Measurements from ENCODE around the gene GMIP. TPM values are rescaled to one million over a fixed set of nuclear protein-coding genes. Genes with fewer than 3 reads are reported as not detected.

Gene GMIP
- total and polyA plus RNA-seq, 2 donors (not counting 3 experiments of a cell fraction or from before 2014, with no cell fraction given): 7.8 to 19.8 TPM

DNA sequence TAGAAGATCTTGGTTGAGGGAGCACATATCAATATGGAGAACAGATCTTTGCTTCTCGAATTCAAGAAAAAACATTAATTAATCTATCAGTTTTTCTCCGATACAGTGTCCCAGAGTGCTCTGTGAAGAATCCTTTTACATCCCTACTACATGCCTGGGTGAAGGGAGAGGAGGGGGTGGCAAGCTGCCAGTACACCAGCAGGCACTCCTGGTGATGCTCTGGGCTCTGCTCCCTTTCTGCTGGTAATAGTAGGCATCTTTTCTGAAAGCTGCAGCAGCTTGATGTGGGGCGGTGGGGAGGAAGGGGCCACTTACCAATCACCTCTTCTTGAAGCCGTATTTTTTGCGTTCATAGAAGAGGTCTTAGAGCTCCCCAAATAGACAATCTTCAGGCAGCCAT lies 55.7 kb downstream of the GMIP start:
- POLR2A ChIA-PET: no interaction called here

More for the DNA sequence above, 55.7 kb downstream of the GMIP start:
- Histone ChIP-seq H3K4me1 (ENCODE audit: control insufficient read depth, extremely low read depth, insufficient read depth, low read length) (no peaks in the 10 kb centered on the region), H3K9ac (replicated peaks; ENCODE audit: extremely low read depth, insufficient read depth, low read length) (no peak overlapping the region), H3K9me3 (replicated peaks; ENCODE audit: control insufficient read depth, insufficient read depth, low read length) (no peaks in the 10 kb centered on the region), H3K36me3 (ENCODE audit: control insufficient read depth in 2 of 2, extremely low read depth in 1 of 2, insufficient read depth in 2 of 2, low read length in 2 of 2) (no peaks in the 10 kb centered on the region), H2AFZ (ENCODE audit: low read depth, low read length) (no peak overlapping the region), H3K4me2 (ENCODE audit: insufficient read depth, low read length) (no peak overlapping the region), H3K9me1 (replicated peaks; ENCODE audit: control insufficient read depth, extremely low read depth, insufficient read depth, low read length) (no peaks in the 10 kb centered on the region), H3K79me2 (ENCODE audit: control insufficient read depth, insufficient read depth, low read length) (no peaks in the 10 kb centered on the region), H3K4me3 (replicated peaks in 1 of 3; ENCODE audit: insufficient read depth in 1 of 3, low read depth in 1 of 3, low read length in 3 of 3) (no peak overlapping the region), H3K27me3 (ENCODE audit: control insufficient read depth in 2 of 2, insufficient read depth in 2 of 2, low read length in 2 of 2) (no peaks in the 10 kb centered on the region), H3K27ac (ENCODE audit: insufficient read depth, low read depth, low read length) (no peak overlapping the region), H4K20me1 (replicated peaks; ENCODE audit: control insufficient read depth, extremely low read depth, insufficient read depth, low read length) (no peaks in the 10 kb centered on the region)
- no TSS peak for BruUV-seq (replicated peaks)
- intact Hi-C loops (cut with micrococcal nuclease) (no loop called here), dilution Hi-C loops (cut with MboI; ENCODE audit: extremely low pct_ligation_motif_present, low sequenced_read_pairs) (no loop called here)
- no peak for DNase-seq (ENCODE audit: low read depth, low spot score)
- CTCF ChIA-PET: no interaction called here
- FAIRE-seq: no peak
- TF ChIP-seq, protein P1, sequence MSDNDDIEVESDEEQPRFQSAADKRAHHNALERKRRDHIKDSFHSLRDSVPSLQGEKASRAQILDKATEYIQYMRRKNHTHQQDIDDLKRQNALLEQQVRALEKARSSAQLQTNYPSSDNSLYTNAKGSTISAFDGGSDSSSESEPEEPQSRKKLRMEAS (IDR thresholded peaks at IDR 0.05; ENCODE audit: insufficient read depth, insufficient read length): no peak
- TF ChIP-seq JUN (IDR thresholded peaks at IDR 0.05; ENCODE audit: borderline replicate concordance, insufficient read depth, insufficient read length, low read depth) (no peak), EZH2 (IDR thresholded peaks at IDR 0.05; ENCODE audit: borderline replicate concordance, low read depth, low read length, severe bottlenecking) (no peak), GATA2 (IDR thresholded peaks at IDR 0.05; ENCODE audit: insufficient read depth, insufficient read length, low read depth, low read length) (no peak), MYC (IDR thresholded peaks at IDR 0.05; ENCODE audit: low read depth, low read length) (no peak), POLR2A (IDR thresholded peaks at IDR 0.05; ENCODE audit: low read depth, low read length) (no peak), FOS (IDR thresholded peaks at IDR 0.05; ENCODE audit: borderline replicate concordance, insufficient read depth, low read length) (no peak)
- TF ChIP-seq, protein P2, sequence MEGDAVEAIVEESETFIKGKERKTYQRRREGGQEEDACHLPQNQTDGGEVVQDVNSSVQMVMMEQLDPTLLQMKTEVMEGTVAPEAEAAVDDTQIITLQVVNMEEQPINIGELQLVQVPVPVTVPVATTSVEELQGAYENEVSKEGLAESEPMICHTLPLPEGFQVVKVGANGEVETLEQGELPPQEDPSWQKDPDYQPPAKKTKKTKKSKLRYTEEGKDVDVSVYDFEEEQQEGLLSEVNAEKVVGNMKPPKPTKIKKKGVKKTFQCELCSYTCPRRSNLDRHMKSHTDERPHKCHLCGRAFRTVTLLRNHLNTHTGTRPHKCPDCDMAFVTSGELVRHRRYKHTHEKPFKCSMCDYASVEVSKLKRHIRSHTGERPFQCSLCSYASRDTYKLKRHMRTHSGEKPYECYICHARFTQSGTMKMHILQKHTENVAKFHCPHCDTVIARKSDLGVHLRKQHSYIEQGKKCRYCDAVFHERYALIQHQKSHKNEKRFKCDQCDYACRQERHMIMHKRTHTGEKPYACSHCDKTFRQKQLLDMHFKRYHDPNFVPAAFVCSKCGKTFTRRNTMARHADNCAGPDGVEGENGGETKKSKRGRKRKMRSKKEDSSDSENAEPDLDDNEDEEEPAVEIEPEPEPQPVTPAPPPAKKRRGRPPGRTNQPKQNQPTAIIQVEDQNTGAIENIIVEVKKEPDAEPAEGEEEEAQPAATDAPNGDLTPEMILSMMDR (IDR thresholded peaks at IDR 0.05; ENCODE audit: extremely low read depth in 1 of 2, insufficient read depth in 1 of 2, low read depth in 1 of 2, low read length in 2 of 2): no peak

Measured in endothelial cell of umbilical vein (primary cell).